ENCODE measurements around the gene LTBP1. TPM values are rescaled to one million over a fixed set of nuclear protein-coding genes. Genes with fewer than 3 reads are reported as not detected.

LTBP1 gene
- total and polyA plus RNA-seq, 9 donors = 13.5 to 117 (median 41.8) TPM

GRCh38 chr2:32926708-32927084, 20.1 kb upstream of the LTBP1 start:
- H3K27me3 ChIP-seq = no peaks in the 10 kb centered on the region
- no peak for DNase-seq
- intact Hi-C loops (cut with DNase I) = no loop called here
- H3K4me3 ChIP-seq = no peak overlapping the region
- H3K27ac ChIP-seq = no peak overlapping the region
- TF ChIP-seq EP300 (IDR thresholded peaks at IDR 0.05) (no peak), POLR2A (IDR thresholded peaks at IDR 0.05) (no peak)
- TF ChIP-seq, protein P1, sequence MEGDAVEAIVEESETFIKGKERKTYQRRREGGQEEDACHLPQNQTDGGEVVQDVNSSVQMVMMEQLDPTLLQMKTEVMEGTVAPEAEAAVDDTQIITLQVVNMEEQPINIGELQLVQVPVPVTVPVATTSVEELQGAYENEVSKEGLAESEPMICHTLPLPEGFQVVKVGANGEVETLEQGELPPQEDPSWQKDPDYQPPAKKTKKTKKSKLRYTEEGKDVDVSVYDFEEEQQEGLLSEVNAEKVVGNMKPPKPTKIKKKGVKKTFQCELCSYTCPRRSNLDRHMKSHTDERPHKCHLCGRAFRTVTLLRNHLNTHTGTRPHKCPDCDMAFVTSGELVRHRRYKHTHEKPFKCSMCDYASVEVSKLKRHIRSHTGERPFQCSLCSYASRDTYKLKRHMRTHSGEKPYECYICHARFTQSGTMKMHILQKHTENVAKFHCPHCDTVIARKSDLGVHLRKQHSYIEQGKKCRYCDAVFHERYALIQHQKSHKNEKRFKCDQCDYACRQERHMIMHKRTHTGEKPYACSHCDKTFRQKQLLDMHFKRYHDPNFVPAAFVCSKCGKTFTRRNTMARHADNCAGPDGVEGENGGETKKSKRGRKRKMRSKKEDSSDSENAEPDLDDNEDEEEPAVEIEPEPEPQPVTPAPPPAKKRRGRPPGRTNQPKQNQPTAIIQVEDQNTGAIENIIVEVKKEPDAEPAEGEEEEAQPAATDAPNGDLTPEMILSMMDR (IDR thresholded peaks at IDR 0.05) = no peak
- no peaks in the 10 kb centered on the region for H3K36me3 ChIP-seq
- no peaks in the 10 kb centered on the region for H3K4me1 ChIP-seq (ENCODE audit: insufficient read depth)
- 45 to 55% (median 54%) methylated on average over 2 of the region's 2 CpGs for WGBS, 3 donors
- H3K9me3 ChIP-seq = no peaks in the 10 kb centered on the region

GRCh38 chr2:32930436-32930835, 16.3 kb upstream of the LTBP1 start:
- no peaks in the 10 kb centered on the region for H3K36me3 ChIP-seq
- no peaks in the 10 kb centered on the region for H3K27me3 ChIP-seq
- H3K27ac ChIP-seq = no peak overlapping the region
- 67 to 76% (median 68%) methylated on average over 5 of the region's 5 CpGs for WGBS, 3 donors
- TF ChIP-seq EP300 (IDR thresholded peaks at IDR 0.05) (no peak), POLR2A (IDR thresholded peaks at IDR 0.05) (no peak)
- TF ChIP-seq, protein P1 (IDR thresholded peaks at IDR 0.05) = no peak
- no peaks in the 10 kb centered on the region for H3K9me3 ChIP-seq
- no peak for DNase-seq
- no peaks in the 10 kb centered on the region for H3K4me1 ChIP-seq (ENCODE audit: insufficient read depth)
- intact Hi-C loops (cut with DNase I) = no loop called here
- no peak overlapping the region for H3K4me3 ChIP-seq

- WGBS, 3 donors = 79 to 88% (median 84%) methylated on average over 2 of the region's 2 CpGs
- no peak for DNase-seq
- Histone ChIP-seq H3K27me3 (no peaks in the 10 kb centered on the region), H3K27ac (no peak overlapping the region), H3K4me3 (no peak overlapping the region), H3K9me3 (no peaks in the 10 kb centered on the region), H3K36me3 (no peaks in the 10 kb centered on the region), H3K4me1 (ENCODE audit: insufficient read depth) (no peaks in the 10 kb centered on the region)
- intact Hi-C loops (cut with DNase I) = no loop called here
- TF ChIP-seq, protein P1 (IDR thresholded peaks at IDR 0.05) = no peak
- no peak for TF ChIP-seq POLR2A (IDR thresholded peaks at IDR 0.05)
- no peak for TF ChIP-seq EP300 (IDR thresholded peaks at IDR 0.05)
Observed at GRCh38 chr2:32931519-32931918, 15.2 kb upstream of the LTBP1 start.

DNA sequence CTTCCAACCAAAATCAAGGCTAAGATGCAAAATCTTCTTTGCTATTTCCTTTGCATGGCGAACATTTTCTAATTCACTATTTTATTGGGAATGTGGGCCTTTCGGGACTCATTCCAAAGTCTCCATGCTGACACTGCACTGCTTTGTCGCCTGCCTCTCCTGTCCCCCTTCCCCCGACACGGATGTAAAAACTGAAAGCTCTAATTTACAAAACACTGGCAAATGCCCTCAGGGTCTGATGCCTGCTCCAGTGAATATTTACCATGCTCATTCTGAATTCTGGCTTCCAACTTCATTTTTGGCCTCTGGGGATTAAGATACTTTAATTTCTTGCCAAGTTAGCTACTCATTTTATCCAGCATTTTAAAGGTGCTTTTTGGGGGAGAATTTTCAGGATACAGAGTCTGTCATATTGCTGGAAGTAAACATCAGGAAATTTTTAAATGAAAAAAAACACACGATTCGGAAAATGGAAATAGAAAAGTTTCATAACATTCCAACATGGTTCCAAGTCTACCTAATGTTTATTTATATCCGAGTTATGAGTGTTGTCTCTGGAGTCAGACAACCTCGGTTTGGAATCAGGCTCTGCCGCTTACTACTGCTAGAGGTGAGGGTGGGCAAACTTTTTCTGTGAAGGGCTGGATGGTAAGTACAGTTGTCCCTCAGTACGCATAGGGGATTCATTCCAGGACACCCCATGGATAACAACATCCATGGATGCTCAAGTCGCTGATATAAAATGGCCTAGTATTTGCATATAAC, 14.6 kb upstream of the LTBP1 start:
- 73 to 79% (median 78%) methylated on average over 12 of the region's 12 CpGs for WGBS, 3 donors
- no peaks in the 10 kb centered on the region for H3K9me3 ChIP-seq
- intact Hi-C loops (cut with DNase I) = no loop called here

More for the DNA sequence above, 14.6 kb upstream of the LTBP1 start:
- no peaks in the 10 kb centered on the region for H3K36me3 ChIP-seq
- H3K4me3 ChIP-seq = no peak overlapping the region
- no peaks in the 10 kb centered on the region for H3K27me3 ChIP-seq
- DNase-seq = no peak
- H3K27ac ChIP-seq = no peak overlapping the region
- no peaks in the 10 kb centered on the region for H3K4me1 ChIP-seq (ENCODE audit: insufficient read depth)
- TF ChIP-seq POLR2A (IDR thresholded peaks at IDR 0.05) (no peak), EP300 (IDR thresholded peaks at IDR 0.05) (no peak)
- TF ChIP-seq, protein P1 (IDR thresholded peaks at IDR 0.05) = no peak

Data from ovary (tissue), 9 donors.